Measurements from ENCODE around the gene PDXK.

Gene PDXK

GRCh38 chr21:43764576-43765495 lies 45.9 kb downstream of the PDXK start:
- no peak for DNase-seq (ENCODE audit: low spot score)

- no peak for DNase-seq (ENCODE audit: low spot score)
These were observed 48.0 kb downstream of the PDXK start for GRCh38 chr21:43766734-43767497.

- no peak for DNase-seq (ENCODE audit: low spot score)
These were observed 48.6 kb downstream of the PDXK start for GRCh38 chr21:43767498-43767983.

- no peak for DNase-seq (ENCODE audit: low spot score)
These were observed 49.3 kb downstream of the PDXK start for GRCh38 chr21:43767984-43768867.

GRCh38 chr21:43768868-43769167 lies 49.9 kb downstream of the PDXK start:
- DNase-seq (ENCODE audit: low spot score), result no peak

- no peak for DNase-seq (ENCODE audit: low spot score)
These were observed 50.5 kb downstream of the PDXK start for GRCh38 chr21:43769325-43769958.

- no peak for DNase-seq (ENCODE audit: low spot score)
These were observed 51.2 kb downstream of the PDXK start for GRCh38 chr21:43770066-43770655.

GRCh38 chr21:43771199-43771675 lies 52.3 kb downstream of the PDXK start:
- DNase-seq (ENCODE audit: low spot score), result no peak

GRCh38 chr21:43771698-43772424 lies 52.9 kb downstream of the PDXK start:
- no peak for DNase-seq (ENCODE audit: low spot score)

GRCh38 chr21:43772425-43772821 lies 53.5 kb downstream of the PDXK start:
- no peak for DNase-seq (ENCODE audit: low spot score)

GRCh38 chr21:43774163-43774562 lies 55.2 kb downstream of the PDXK start:
- DNase-seq (ENCODE audit: low spot score), result no peak

- DNase-seq (ENCODE audit: low spot score), result no peak
These were observed 56.3 kb downstream of the PDXK start for GRCh38 chr21:43775190-43775589.

GRCh38 chr21:43775795-43776430 lies 57.0 kb downstream of the PDXK start, which contains the start of gene CSTB:
Gene CSTB (minus strand): TSS chr21:43776308. CDS start chr21:43776269, 39 bp downstream.
- peak; percentile 84 for DNase-seq (ENCODE audit: low spot score)

GRCh38 chr21:43777953-43778352 lies 59.0 kb downstream of the PDXK start:
- DNase-seq (ENCODE audit: low spot score), result no peak

- peak; percentile 10 for DNase-seq (ENCODE audit: low spot score)
These were observed 59.8 kb downstream of the PDXK start for GRCh38 chr21:43778469-43779335.

- DNase-seq (ENCODE audit: low spot score), result no peak
These were observed 60.7 kb downstream of the PDXK start for GRCh38 chr21:43779660-43780059.

- no peak for DNase-seq (ENCODE audit: low spot score)
These were observed 62.9 kb downstream of the PDXK start for GRCh38 chr21:43781846-43782245.

- DNase-seq (ENCODE audit: low spot score), result no peak
These were observed 63.6 kb downstream of the PDXK start for GRCh38 chr21:43782431-43783097.
